Motor neuron (in vitro differentiated cells): ENCODE data around the gene RANGAP1. TPM values are rescaled to one million over a fixed set of nuclear protein-coding genes. Genes with fewer than 3 reads are reported as not detected.

ENCODE experiments used
- ATAC-seq, 8 experiments: fragments of 200-7000 bp; cut with Tn5 transposase; replicated peaks in 6 of 8; 2 replicates each; pipeline ENCODE4 v1.8.0; 2021; ENCODE audit warnings: mild to moderate bottlenecking in 8 of 8, moderate library complexity in 8 of 8
- H3K27ac ChIP-seq, 2 donors: fragments of 250-450 bp; sonication (Bioruptor Pico); 2 replicates each; pipeline ENCODE4 v1.9.0; 2021; ENCODE audit warnings: antibody characterized with exemption in 2 of 2, mild to moderate bottlenecking in 2 of 2, moderate library complexity in 1 of 2
- H3K4me1 ChIP-seq, 2 donors: fragments of 250-450 bp; sonication (Bioruptor Pico); replicated peaks in 1 of 2; 2 replicates each; pipeline ENCODE4 v1.6.1; 2021; ENCODE audit warnings: antibody characterized with exemption in 2 of 2, mild to moderate bottlenecking in 2 of 2, moderate library complexity in 1 of 2
- H3K4me3 ChIP-seq, 5 donors: fragments of 250-450 bp; sonication (Bioruptor Pico); 2 replicates each; pipeline ENCODE4 v1.9.0; 2021; ENCODE audit warnings: antibody characterized with exemption in 5 of 5, mild to moderate bottlenecking in 5 of 5, moderate library complexity in 4 of 5
- WGBS, 10 experiments: fragments of 450-650 bp; shearing (Covaris generic); methylation state at CpG; one replicate each; pipeline ENCODE4 v1.0.0; 2022; 5-methylcytosine and 5-hydroxymethylcytosine counted together
- in situ Hi-C, 9 experiments: fragments of 400-800 bp; cut with MboI; loops; one replicate each; pipeline ENCODE4 v1.15.0; 2021; ENCODE audit warnings: low sequenced_read_pairs in 9 of 9, low pct_unique_long_range_greater_than_20kb in 2 of 9; ENCODE audit not compliant: unreplicated experiment in 9 of 9
- total RNA-seq, 8 experiments: library from RNA; unstranded; fragments of 300-600 nt; gene quantifications; 2 replicates each; pipeline versions ENCODE4 v1.2.3 to v1.2.4, GENCODE V29; 2022

The RANGAP1 gene
- total RNA-seq, 8 experiments from 2014 or later: 31.1 to 78.9 (median 53.2) TPM

DNA sequence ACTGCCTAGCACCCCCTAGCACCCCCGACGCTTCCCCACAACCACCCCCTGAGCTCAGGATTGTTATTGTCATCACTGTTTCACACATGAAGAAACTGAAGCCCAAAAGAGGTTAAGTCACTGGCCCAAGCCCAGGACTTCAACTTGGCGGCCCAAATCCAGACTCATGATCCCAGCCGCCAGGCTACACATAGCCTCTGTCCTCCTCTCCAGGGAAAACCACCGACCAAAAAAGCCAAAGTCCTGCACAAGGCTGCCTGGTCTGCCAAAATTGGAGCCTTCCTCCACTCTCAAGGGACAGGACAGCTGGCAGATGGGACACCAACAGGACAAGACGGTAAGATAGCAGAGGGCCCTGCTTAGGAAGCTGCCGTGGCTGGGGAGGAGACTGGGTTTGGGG lies 70.1 kb downstream of the RANGAP1 start:
- ATAC-seq: no peak
- in situ Hi-C loops: no loop called here
- H3K4me3 ChIP-seq: peak overlapping the region in 1 of 5 donors; percentile 22
- no peak overlapping the region for H3K27ac ChIP-seq
- WGBS, 10 experiments: 82 to 100% (median 100%) methylated on average over 1 to 3 of the region's 7 CpGs; no CpG with 5 or more reads in 4 of the 10 experiments
- H3K4me1 ChIP-seq: peaks cover 20 to 21% of the 10 kb centered on the region in 2 donors

DNA sequence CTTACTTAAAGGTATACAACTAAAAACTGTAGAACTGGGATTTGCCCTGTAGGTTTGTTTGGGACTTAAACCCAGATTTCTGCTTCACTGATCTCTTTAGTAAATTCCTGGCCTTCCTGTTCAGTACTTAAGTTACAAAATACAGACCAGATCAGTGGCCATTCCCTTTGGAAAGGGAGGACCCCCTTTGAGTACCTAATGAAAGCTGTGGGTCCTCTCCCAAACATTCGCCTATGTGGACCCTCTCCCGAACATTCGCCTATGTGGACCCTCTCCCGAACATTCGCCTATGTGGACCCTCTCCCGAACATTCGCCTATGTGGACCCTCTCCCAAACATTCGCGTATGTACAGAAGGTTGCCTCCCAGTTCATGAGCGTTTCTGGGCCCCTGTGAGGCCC lies 70.6 kb downstream of the RANGAP1 start:
- in situ Hi-C loops: no loop called here
- H3K27ac ChIP-seq: no peak overlapping the region
- H3K4me3 ChIP-seq: no peak overlapping the region
- WGBS, 10 experiments: 80 to 100% (median 100%) methylated on average over 1 to 7 of the region's 10 CpGs; no CpG with 5 or more reads in 4 of the 10 experiments
- peaks cover 20 to 21% of the 10 kb centered on the region in 2 donors for H3K4me1 ChIP-seq
- ATAC-seq: no peak

DNA sequence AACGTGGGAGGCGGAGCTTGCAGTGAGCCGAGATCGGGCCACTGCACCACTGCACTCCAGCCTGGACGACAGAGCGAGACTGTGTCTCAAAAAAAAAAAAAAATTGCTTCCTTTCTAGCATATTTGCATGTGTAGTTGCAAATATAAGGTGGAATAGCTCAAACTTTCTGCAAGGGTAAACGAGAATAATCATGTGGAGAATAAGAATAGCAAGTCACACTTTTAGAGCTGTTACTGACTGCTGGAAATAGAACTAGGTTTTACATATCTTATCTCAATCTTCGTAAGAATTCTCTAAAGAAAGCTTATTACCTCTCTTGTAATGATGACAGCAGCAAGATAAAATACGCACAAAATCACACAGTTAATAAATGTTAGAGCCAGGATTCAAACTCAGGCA lies 79.3 kb downstream of the RANGAP1 start:
- in situ Hi-C loops: no loop called here
- 59 to 100% (median 93%) methylated on average over 2 to 9 of the region's 9 CpGs; no CpG with 5 or more reads in 1 of the 10 experiments for WGBS, 10 experiments
- H3K4me1 ChIP-seq: peaks cover 5 to 10% of the 10 kb centered on the region in 2 donors
- ATAC-seq: no peak
- H3K4me3 ChIP-seq: no peak overlapping the region
- no peak overlapping the region for H3K27ac ChIP-seq

DNA sequence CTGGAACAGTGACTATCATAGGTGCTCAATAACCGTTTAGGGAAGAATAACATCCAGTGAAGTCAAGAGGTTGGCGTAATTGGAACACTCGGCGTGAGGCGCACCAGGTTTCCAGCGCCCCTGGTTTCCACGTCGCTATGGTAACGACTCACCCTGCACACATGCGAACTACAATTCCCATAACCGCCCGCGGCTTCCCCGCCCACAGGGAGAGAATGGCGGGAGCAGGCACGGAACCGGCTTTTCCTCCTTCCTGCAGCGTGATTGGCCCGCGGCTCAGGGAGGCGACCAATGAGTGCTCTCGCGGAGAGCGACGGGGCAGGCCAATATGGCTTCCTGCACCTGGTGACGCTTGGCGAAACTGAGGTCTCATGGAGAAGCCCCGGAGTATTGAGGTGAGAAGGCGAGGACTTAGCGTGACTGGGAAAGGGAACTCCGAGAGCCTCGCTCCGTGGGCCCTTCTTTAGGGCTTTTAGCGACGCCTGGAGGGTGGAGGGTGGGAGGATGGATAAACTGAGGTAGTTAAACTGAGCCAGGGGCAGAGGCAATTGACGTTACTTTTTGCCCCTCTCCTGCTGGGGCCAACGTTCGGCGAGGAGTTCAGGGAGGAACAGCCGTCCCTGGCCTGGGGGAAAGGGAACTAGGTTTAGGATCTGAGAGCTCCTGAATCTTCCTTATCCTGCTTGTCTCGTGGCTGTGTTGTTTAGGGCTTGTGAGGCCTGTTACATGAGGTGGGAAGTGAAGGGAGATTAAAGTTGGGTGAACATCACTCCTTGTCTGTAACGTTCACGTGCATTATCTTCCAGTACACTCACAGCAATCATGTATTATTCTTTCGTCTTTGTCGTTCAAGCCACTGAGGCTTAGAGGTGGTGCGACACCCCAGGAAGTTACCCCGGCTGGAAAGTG lies 80.7 kb downstream of the RANGAP1 start, which contains the start of gene L3MBTL2:
Gene L3MBTL2 (plus strand): TSS at position 321 of the 909 bp plus-strand sequence. CDS start 51 bp downstream, at position 372.
- in situ Hi-C loops: no loop called here
- H3K4me1 ChIP-seq: peaks cover 5 to 10% of the 10 kb centered on the region in 2 donors
- ATAC-seq: peak; percentile 99 to 100 (median 99)
- H3K4me3 ChIP-seq: peak within 1 kb of the TSS; percentile 53 to 90 (median 70)
- 0 to 27% (median 2%) methylated on average over 1 to 12 of the region's 47 CpGs; no CpG with 5 or more reads in 1 of the 10 experiments for WGBS, 10 experiments
- peak within 1 kb of the TSS; percentile 59 to 94 for H3K27ac ChIP-seq

DNA sequence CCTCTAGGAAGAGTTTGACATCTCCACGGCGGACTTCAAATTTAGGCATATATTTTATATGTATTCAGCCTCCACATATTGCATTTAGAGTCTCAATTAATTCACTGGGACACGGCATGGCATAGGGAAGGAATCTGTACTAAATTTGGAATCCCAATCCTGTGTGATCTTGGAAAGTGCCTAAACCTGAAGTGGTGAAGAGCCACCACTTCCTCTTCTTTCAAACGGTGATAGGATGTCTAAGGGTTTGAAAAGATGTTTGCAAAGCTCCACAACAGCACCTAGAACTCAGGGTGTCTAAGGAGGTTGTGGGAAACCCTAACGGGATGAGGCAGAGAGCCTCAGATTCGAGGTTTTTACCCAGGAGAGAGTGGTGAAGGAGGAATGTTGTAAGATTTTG lies 81.9 kb downstream of the RANGAP1 start:
- in situ Hi-C loops: no loop called here
- WGBS, 10 experiments: 0 to 79% (median 59%) methylated on average over 1 to 6 of the region's 6 CpGs; no CpG with 5 or more reads in 1 of the 10 experiments
- Histone ChIP-seq H3K4me3 (no peak overlapping the region), H3K4me1 (peaks cover 5 to 10% of the 10 kb centered on the region in 2 donors), H3K27ac (no peak overlapping the region)
- no peak for ATAC-seq

DNA sequence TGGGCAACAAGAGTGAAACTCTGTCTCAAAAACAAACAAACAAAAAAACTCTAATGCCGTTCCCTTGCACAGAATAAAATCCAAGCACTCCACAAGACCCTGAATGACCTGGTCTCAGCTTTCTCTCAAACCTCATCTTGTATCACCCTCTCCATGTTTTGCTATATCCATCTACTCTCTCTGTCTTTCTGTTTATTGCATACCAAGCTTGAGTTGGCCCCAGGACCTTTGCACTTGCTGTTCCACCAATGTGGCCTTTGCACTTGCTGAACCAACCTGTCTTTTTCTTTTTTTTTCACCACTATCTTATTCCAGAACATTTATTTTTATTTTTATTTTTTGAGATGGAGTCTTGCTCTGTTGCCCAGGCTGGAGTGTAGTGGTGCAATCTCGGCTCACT lies 82.9 kb downstream of the RANGAP1 start:
- ATAC-seq: no peak
- in situ Hi-C loops: no loop called here
- H3K4me1 ChIP-seq: peaks cover 10 to 11% of the 10 kb centered on the region in 2 donors
- 70 to 100% (median 84%) methylated on average over 1 to 2 of the region's 2 CpGs; no CpG with 5 or more reads in 1 of the 10 experiments for WGBS, 10 experiments
- no peak overlapping the region for H3K27ac ChIP-seq
- no peak overlapping the region for H3K4me3 ChIP-seq

DNA sequence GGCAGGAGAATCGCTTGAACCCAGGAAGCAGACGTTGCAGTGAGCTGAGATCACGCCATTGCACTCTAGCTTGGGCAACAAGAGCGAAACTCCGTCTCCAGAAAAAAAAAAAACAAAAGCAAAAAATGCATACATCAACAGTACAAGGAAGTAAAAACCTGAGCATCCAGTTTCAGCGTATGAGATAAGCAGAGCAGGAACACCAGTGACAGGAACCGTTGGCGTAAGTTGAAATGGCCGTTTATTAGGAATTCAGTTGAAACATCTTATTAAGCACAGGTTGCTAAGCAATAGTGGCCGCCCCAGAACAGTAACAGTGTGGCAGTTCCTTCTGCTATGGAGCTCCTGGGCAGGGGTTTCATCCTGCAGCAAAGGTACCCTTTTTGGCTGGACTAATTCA lies 84.8 kb downstream of the RANGAP1 start:
- in situ Hi-C loops: no loop called here

DNA sequence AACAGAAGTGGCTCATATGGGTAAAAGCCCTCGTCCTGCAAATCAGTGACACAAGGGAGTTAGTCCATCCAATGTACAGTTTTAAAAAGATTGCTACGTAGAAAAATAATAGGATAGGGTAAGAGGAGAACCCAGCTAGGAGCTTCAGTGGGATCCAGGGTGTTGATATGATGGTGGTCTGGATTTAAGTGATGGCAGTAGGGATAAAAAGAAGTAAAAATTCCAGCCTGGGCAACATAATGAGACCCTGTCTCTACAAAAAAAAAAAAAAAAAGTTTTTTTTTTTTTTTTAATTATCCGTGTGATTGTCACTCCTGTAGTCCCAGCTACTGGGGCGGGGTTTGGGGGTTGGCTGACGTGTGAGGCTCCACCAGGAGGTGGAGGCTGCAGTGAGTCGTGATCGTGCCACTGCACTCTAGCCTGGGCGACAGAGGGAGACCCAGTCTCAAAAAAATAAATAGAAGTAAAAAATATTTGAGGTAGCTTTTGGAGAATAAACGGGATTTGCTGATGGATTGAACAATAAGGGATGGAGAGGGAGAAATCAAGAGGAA lies 87.9 kb downstream of the RANGAP1 start:
- peak in 7 of 8 experiments; percentile 7 to 51 (median 22) for ATAC-seq
- H3K27ac ChIP-seq: no peak overlapping the region
- peaks cover 0 to 6% of the 10 kb centered on the region in 2 donors for H3K4me1 ChIP-seq
- in situ Hi-C loops: no loop called here
- H3K4me3 ChIP-seq: peak overlapping the region; percentile 56 to 91 (median 75)
- WGBS, 10 experiments: 0 to 4% (median 0%) methylated on average over 1 to 9 of the region's 9 CpGs; no CpG with 5 or more reads in 1 of the 10 experiments

More for the DNA sequence above, 84.8 kb downstream of the RANGAP1 start:
- H3K27ac ChIP-seq: no peak overlapping the region
- H3K4me1 ChIP-seq: peaks cover 8 to 9% of the 10 kb centered on the region in 2 donors
- no peak for ATAC-seq
- no peak overlapping the region for H3K4me3 ChIP-seq
- WGBS, 10 experiments: 46 to 100% (median 76%) methylated on average over 1 to 9 of the region's 10 CpGs

DNA sequence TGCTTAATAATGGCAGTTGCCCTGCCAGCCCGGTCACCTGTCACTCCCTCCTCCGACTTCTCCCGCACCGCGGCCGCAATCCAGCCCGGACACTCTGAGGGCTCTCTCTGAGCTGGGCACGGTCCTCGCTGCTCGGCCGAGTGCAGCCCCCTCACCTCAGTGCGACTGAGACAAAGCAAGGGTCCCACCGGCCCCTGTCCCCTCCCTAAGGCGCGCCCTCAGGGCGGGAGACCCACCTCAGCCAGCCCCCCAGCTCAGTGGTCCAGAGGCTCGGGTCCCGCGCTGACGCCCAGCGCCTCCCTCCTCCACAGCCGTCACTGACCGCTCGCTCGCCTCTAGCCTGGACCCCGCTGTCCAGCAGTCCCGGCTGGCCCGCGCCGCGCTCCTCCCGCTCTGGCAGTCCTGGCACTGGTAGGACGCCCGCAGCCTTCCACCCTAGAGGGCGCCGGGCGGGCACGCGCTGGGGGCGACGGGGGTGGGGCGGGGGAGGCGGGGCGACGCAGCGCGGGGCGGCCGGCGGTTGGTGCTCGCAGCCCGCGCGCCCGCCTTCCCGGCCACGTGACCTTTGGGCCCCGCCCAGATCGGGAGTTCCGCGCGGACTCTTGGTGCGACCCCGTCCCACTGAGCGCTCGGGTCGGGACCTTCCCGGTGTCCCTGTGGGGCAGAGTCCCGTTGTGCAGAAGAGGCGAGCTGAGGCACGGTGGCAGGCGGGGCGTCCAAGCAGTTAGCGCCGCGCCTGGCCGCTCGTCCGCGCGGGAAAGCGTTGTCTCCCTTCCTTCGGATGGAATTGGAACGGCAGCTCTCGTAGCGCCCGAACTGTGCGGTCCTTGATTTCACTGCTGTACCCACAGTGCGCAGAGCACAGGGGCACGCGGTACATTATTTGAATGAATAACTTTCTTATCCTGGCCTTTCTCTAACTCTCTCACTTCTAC lies 88.7 kb downstream of the RANGAP1 start:
- peak; percentile 87 to 94 (median 90) for ATAC-seq
- peaks cover 0 to 6% of the 10 kb centered on the region in 2 donors for H3K4me1 ChIP-seq
- no peak overlapping the region for H3K27ac ChIP-seq
- H3K4me3 ChIP-seq: peak overlapping the region; percentile 56 to 91 (median 75)
- WGBS, 10 experiments: 0 to 4% (median 0%) methylated on average over 2 to 25 of the region's 91 CpGs; no CpG with 5 or more reads in 4 of the 10 experiments
- in situ Hi-C loops: no loop called here

Other genes with a start within 250 kb of the RANGAP1 start
- 10 to 100 TPM; 21.8 to 82.2 (median 32.4) TPM for gene EP300, start 193.6 kb downstream of the RANGAP1 start, total RNA-seq
- 10 to 100 TPM; 14.7 to 26.2 (median 24.0) TPM for gene L3MBTL2, start 80.9 kb downstream of the RANGAP1 start, total RNA-seq
- 1 to 10 TPM in 2 of 8 experiments, under 1 TPM in 5, not detected in 1; 0.38 to 1.9 (median 0.52) TPM for gene CHADL, start 45.3 kb downstream of the RANGAP1 start, total RNA-seq
- gene ZC3H7B, start 15.3 kb upstream of the RANGAP1 start, total RNA-seq: 10 to 100 TPM; 28.9 to 83.0 (median 42.2) TPM
- 1 to 10 TPM; 3.1 to 6.6 (median 4.9) TPM for gene TEF, start 95.8 kb upstream of the RANGAP1 start, total RNA-seq
- gene TOB2, start 160.6 kb upstream of the RANGAP1 start, total RNA-seq: 10 to 100 TPM in 7 of 8 experiments, 1 to 10 TPM in 1; 9.7 to 38.3 (median 22.3) TPM
- 10 to 100 TPM; 44.1 to 84.5 (median 57.5) TPM for gene PHF5A, start 182.5 kb upstream of the RANGAP1 start, total RNA-seq
- 100 to 1,000 TPM in 3 of 8 experiments, 10 to 100 TPM in 5; 59.9 to 182 (median 83.6) TPM for gene ACO2, start 182.9 kb upstream of the RANGAP1 start, total RNA-seq